A673 (cell line): ENCODE measurements around the gene TEAD1. TPM values are rescaled to one million over a fixed set of nuclear protein-coding genes. Genes with fewer than 3 reads are reported as not detected.

Experiments used
- BruUV-seq: library from RNA; stranded (reverse); fragments of 400-500 nt; replicated peaks from 2 replicates; lab custom pipeline; 2021; lab: Mats Ljungman, UMichigan
- CTCF ChIA-PET: fragments of 300-600 bp; sonication (Branson Sonifier 250); formaldehyde crosslinking; loops from one replicate; lab custom pipeline; 2022; ENCODE audit warnings: antibody characterized with exemption; lab: Charles Lee
- POLR2A ChIA-PET: fragments of 300-600 bp; sonication (Branson Sonifier 250); formaldehyde crosslinking; loops from one replicate; lab custom pipeline; 2022; ENCODE audit warnings: antibody characterized with exemption; ENCODE audit not compliant: low non-redundant PET; lab: Charles Lee
- DNase-seq: peaks from one replicate; pipeline ENCODE4 v3.0.0-alpha.2; 2015; ENCODE audit warnings: low spot score
- H3K27ac ChIP-seq: fragments of 200-600 bp; sonication (generic); 2 replicates; pipeline ENCODE4 v1.5.1; 2016; ENCODE audit warnings: mixed run types, low read depth, mild to moderate bottlenecking, mixed read lengths, antibody characterized with exemption, low read length; ENCODE audit not compliant: poor library complexity, severe bottlenecking
- H3K27me3 ChIP-seq: fragments of 200-600 bp; sonication (generic); replicated peaks from 2 replicates; pipeline ENCODE4 v1.6.1; 2017; ENCODE audit warnings: mixed run types, low read depth, mild to moderate bottlenecking, mixed read lengths, antibody characterized with exemption, low read length; ENCODE audit not compliant: insufficient read depth, poor library complexity
- H3K36me3 ChIP-seq: fragments of 200-600 bp; sonication (generic); 2 replicates; pipeline ENCODE4 v1.6.1; 2016; ENCODE audit warnings: mixed run types, mild to moderate bottlenecking, mixed read lengths, antibody characterized with exemption, low read length; ENCODE audit not compliant: insufficient read depth, poor library complexity, severe bottlenecking
- H3K4me1 ChIP-seq: fragments of 200-600 bp; sonication (generic); 2 replicates; pipeline ENCODE4 v1.6.1; 2017; ENCODE audit warnings: mixed run types, mild to moderate bottlenecking, mixed read lengths, antibody characterized with exemption, low read length; ENCODE audit not compliant: insufficient read depth, poor library complexity, severe bottlenecking
- H3K4me3 ChIP-seq: fragments of 200-600 bp; sonication (generic); 2 replicates; pipeline ENCODE4 v1.5.1; 2016; ENCODE audit warnings: low read depth, mixed run types, mild to moderate bottlenecking, mixed read lengths, low read length; ENCODE audit not compliant: poor library complexity, severe bottlenecking
- H3K9me3 ChIP-seq: fragments of 200-600 bp; sonication (generic); 2 replicates; pipeline ENCODE4 v1.6.1; 2016; ENCODE audit warnings: mixed run types, low read depth, mild to moderate bottlenecking, mixed read lengths, antibody characterized with exemption, low read length; ENCODE audit not compliant: poor library complexity, severe bottlenecking
- EZH2 ChIP-seq: fragments of 200-600 bp; sonication (generic); IDR thresholded peaks from 2 replicates; pipeline ENCODE4 v1.6.1; 2017; ENCODE audit warnings: borderline replicate concordance, low read depth, mild to moderate bottlenecking, mixed read lengths, antibody characterized with exemption, low read length; ENCODE audit not compliant: poor library complexity, severe bottlenecking
- intact Hi-C: fragments of 100-400 bp; cut with micrococcal nuclease; formaldehyde crosslinking; loops from one replicate; pipeline ENCODE4 v1.10.0; 2022; ENCODE audit not compliant: unreplicated experiment
- total RNA-seq: library from RNA; stranded (reverse); gene quantifications from 2 replicates; pipeline ENCODE4 v1.2.3, GENCODE V29; 2021
- TF ChIP-seq, protein P1 (sequence below): fragments of 300-800, 200-600 bp; sonication (generic); conservative IDR thresholded peaks from 2 replicates; pipeline ENCODE4 v1.5.1; 2017; ENCODE audit warnings: low read depth, mild to moderate bottlenecking, antibody characterized with exemption, low read length, moderate library complexity, mixed read lengths

TEAD1 gene
- total RNA-seq, 1 experiment from 2014 or later, result 81.8 TPM

DNA sequence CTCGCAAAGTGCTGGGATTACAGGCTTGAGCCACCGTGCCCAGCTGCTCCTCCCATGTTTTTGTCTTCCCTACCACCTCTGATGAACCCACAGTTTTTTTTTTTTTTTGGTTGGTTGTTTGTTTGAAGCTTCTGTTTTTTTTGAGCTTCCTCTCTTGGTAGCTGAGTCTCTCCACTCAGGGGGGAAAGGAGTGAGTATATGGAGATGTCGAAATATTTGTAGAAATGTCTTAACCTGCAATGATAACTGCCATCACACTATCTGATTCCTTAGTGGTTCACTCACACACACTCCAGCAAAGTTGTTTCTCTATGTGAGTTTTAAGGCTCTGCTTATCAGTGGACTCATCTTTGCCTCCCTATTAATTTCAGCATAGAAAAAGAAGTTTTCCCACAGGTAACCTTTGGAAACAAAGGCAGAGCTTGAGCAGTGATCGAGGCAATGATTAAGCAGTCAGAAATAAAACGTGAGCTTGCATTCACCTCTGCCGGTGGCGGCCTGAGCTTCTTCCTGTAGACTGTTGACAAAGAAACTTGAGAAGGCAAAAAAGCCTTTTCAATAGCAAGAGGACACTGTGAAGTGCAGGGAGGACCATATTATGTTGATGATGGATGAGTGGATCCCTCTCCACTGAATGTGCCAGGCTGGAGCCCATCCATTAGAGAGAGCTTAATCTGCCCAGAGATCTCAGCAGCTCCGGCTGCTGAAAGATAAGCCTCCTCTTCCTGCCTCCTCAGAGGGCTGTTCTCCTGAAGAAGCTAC, 305.9 kb downstream of the TEAD1 start:
- CTCF ChIA-PET, result interaction anchor here (0.6 kb wide), 1 partner anchor 180 kb away, joined by 5 read pairs; no protein-coding TSS in a partner anchor
- no peak for DNase-seq
- Histone ChIP-seq H3K9me3 (no peaks in the 10 kb centered on the region), H3K27ac (no peak overlapping the region), H3K27me3 (peaks cover under 1% of the 10 kb centered on the region), H3K4me3 (no peak overlapping the region), H3K4me1 (no peaks in the 10 kb centered on the region), H3K36me3 (no peaks in the 10 kb centered on the region)
- no TSS peak for BruUV-seq
- intact Hi-C loops, result no loop called here
- POLR2A ChIA-PET, result interaction anchor here (0.6 to 0.7 kb wide), 2 partner anchors 149 to 813 kb away, joined by 3 read pairs; no protein-coding TSS in a partner anchor
- TF ChIP-seq, protein P1, sequence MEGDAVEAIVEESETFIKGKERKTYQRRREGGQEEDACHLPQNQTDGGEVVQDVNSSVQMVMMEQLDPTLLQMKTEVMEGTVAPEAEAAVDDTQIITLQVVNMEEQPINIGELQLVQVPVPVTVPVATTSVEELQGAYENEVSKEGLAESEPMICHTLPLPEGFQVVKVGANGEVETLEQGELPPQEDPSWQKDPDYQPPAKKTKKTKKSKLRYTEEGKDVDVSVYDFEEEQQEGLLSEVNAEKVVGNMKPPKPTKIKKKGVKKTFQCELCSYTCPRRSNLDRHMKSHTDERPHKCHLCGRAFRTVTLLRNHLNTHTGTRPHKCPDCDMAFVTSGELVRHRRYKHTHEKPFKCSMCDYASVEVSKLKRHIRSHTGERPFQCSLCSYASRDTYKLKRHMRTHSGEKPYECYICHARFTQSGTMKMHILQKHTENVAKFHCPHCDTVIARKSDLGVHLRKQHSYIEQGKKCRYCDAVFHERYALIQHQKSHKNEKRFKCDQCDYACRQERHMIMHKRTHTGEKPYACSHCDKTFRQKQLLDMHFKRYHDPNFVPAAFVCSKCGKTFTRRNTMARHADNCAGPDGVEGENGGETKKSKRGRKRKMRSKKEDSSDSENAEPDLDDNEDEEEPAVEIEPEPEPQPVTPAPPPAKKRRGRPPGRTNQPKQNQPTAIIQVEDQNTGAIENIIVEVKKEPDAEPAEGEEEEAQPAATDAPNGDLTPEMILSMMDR, result no peak
- no peak for TF ChIP-seq EZH2

DNA sequence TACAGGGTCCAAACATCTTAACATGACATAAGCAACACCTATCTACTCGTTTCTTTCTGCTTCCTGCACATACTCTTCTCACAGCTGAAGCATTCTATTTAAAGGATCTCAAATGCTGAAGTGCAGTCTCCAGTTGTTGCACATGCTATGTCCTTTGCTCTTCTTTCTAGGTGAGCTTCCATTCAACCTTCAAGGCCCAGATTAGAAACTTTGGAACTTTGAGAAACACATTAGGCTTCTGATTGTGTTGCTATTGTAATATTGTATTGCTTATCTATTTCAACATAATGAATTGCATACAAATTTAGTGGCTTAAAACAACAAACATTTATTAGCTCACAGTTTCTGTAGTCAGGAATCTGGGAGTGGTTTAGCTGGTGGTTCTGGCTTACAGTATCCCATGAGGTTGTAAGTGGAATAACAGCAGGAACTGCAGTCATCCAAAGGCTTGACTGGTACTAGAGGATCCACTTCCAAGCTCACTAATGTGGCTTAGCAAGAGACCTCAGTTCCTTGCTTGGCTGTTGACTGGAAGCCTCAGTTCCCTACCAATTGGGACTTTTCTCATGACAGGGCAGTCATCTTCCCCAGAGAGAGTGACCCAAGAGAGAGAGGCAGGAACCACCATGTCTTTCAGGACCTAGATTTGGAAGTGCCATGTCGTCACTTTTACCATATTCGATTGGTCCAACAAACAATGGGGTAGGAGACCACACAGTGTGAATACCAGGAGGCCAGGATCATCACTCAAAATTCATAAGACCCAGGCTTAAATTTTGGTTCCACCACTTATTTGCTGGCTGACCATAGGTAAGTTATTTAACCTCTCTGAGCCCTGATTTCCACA, 307.7 kb downstream of the TEAD1 start:
- no peak overlapping the region for H3K4me3 ChIP-seq
- POLR2A ChIA-PET, result no interaction called here
- BruUV-seq, result no TSS peak
- no peak overlapping the region for H3K27ac ChIP-seq
- no peak for TF ChIP-seq EZH2
- TF ChIP-seq, protein P1, result no peak
- H3K4me1 ChIP-seq, result no peaks in the 10 kb centered on the region
- no peak for DNase-seq
- CTCF ChIA-PET, result interaction anchor here (0.6 kb wide), 1 partner anchor 10 kb away, joined by 4 read pairs; no protein-coding TSS in a partner anchor
- peaks cover 5% of the 10 kb centered on the region for H3K27me3 ChIP-seq
- no peaks in the 10 kb centered on the region for H3K36me3 ChIP-seq
- intact Hi-C loops, result no loop called here
- no peaks in the 10 kb centered on the region for H3K9me3 ChIP-seq

DNA sequence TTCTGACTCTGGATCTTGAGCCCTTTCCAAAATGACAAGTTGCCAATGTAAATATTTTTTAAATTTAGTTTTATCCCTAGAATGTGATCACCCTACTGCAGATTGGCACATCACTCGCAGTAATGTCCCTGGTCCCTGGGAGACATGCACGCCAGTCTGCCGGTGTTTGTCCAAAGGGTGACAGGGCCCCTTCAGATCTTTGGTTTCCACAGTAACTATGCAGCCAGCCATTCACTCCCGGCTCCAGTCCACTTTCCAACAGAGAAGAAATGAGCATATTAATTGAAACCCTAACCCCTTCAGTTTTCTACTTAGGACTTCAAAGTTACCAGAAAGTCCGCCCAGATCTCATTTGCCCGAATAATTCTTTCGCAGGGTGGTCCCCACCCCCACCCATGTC, 309.1 kb downstream of the TEAD1 start:
- H3K27me3 ChIP-seq, result peaks cover 5% of the 10 kb centered on the region
- no peak for DNase-seq
- no peaks in the 10 kb centered on the region for H3K36me3 ChIP-seq
- no peaks in the 10 kb centered on the region for H3K9me3 ChIP-seq
- H3K4me1 ChIP-seq, result no peaks in the 10 kb centered on the region
- TF ChIP-seq EZH2, result no peak
- TF ChIP-seq, protein P1, result no peak
- H3K27ac ChIP-seq, result no peak overlapping the region
- intact Hi-C loops, result no loop called here
- CTCF ChIA-PET, result no interaction called here
- no peak overlapping the region for H3K4me3 ChIP-seq
- POLR2A ChIA-PET, result no interaction called here
- no TSS peak for BruUV-seq
